Measurements from ENCODE around the gene ITGB3.
"Not testable (repeated sequence)": the region's sequence is repeated elsewhere in the genome, so short reads cannot be mapped to it uniquely, and the experiment has no call there.

ITGB3 gene

DNA sequence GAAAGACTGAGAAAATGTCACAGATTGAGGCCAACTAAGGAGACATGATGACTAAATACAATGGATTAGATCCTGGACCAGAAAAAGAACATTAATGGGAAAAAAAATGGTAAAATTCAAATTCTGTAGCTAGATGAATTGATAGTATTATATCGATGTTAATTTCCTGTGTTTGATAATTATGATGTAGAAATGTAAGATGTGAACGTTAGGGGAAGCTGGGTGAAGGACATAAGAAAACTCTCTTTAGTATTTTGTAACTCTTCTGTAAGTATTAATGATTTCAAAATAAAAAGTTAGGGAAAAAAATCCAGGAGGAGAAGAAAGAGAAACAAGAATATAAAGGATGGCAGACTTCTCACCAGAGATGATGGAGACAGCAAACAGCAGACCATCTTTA is 2.8 kb upstream of the ITGB3 start:
- DNase-seq, result no peak

DNA sequence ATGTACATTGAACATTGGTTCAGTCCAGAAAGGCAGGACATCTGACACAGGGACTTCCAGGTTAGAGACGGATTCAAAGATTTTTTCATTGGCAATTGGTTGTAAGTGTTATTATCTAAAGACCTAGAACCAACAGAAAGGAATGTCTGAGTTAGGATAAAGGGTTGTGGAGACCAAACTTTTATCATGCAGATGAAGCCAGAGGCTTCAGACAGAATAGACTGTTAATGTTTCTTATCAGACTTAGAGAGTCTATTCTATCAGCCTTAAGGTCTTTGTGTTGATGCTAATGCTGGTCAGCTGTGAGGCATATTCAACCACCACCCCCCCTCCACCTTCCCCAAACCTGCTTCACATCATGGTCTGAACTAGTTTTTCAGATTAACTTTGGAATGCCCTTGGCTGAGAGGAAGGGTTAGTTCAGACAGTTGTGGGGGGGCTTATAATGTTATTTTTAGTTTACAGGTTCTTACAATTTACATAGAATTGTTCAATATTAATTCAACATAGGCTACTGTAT is 2.1 kb upstream of the ITGB3 start:
- DNase-seq, result no peak

DNA sequence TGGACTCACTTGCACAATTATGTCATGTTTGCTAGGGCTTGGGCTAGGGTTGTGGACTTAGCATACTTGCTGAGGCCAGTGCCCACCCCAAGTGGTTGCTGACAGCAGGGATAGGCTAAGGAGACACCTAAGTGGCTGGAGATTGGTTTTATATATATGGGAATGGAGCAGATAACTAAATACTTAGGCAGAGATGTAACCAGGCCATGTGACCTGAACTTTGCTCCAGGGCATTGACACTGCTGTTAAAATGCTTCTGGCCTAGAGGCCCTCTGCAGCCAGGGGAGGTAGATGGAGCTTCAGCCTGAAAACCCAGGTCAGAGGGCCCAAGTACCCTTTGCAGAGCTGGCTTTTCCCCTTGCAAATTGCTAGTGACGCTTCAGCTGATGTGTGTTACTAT is 1.4 kb upstream of the ITGB3 start:
- no peak for DNase-seq

DNA sequence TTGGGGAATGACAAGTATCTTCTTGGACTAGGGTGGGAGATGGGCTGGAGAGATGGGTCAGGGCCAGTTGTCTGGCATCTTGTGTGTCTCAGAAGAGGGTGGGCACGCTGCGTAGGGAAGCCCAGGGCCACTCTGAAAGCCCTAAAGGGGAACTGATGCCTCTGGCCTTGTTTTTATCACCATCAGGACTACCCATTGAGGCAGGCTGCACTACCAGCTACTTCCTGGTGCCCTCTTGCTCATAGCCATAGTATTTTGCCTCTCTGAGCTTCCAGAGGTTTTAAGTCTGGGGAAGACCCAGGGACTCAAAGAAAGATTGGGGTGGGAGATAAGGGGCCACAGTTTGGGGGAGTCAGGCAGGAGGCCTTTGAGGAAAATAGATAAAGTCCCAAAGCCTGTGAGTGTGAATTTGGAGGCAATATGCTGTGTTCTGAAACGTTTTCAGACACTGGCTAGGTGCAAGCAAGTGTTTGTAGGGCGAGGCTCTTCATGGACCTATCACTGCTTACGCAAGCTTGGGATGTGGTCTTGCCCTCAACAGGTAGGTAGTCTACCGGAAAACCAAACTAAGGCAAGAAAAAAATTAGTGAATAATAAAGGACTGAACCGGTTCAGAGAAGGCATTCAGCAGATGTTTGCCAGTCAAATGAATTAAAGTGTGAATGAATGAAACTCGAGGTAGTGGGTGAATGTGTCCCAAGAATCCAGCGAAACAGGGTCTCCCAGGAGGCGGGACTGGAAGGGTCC is 688 bp upstream of the ITGB3 start:
- no peak for DNase-seq

DNA sequence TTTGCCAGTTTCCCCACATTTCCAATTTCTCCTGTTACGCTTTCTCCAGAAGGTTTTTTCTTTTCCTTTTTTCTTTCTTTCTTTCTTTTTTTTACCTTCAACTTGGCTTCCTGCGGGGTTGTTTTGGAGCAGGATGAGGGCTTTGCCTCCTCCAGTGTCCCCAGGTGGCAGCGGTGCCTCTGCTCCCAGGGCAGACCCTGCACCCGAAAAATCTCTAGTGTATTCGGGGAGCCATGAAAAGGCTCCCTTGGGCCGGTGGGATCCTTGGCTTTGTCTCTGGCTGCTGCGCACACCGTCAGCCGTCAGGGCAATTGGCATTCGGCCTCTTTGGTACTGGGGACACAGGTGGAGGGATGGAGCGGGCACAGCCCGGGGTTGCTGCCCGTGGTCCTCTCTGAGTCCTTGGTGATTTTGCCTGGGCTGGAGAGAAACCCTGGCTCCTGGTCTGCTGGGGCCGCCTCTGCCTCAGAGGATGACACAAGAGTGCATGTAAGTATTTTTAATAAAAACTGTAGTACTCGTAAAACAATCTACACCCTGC is 846 bp downstream of the ITGB3 start:
- peak in 1 of 2 experiments; percentile 47 for DNase-seq

DNA sequence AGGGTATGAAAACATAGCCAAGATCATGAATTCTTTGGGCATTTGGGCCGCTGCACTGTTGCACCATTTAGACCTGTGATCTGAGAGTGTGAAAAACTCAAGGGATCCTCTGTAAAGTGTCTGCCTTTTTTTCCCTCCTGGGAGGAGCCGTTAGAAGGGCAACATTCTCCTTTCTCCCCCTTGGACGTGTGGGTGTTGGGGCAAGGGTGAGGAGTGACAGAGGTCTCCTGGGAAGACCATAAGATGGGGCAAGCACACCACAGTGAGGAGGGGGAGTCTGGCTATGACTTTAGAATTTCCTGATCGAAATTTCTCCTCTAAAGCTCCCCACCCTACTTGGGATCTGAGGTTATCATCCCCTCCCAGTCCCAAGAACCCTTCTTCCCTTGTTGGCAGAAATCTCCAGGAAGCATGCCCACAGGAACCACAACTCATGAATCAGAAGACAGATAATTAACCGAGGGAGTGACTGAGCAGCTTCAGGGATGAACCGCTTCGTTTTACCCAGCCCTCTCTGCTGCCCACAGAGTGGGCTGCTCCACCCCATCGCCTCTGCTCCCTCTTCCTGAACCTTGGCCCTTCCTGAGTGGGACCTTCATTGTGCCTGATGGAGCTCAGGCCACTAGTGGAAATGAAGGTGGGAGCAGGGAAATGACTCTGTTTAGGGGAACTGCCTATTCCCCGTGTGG is 4.2 kb downstream of the ITGB3 start:
- no peak for DNase-seq

DNA sequence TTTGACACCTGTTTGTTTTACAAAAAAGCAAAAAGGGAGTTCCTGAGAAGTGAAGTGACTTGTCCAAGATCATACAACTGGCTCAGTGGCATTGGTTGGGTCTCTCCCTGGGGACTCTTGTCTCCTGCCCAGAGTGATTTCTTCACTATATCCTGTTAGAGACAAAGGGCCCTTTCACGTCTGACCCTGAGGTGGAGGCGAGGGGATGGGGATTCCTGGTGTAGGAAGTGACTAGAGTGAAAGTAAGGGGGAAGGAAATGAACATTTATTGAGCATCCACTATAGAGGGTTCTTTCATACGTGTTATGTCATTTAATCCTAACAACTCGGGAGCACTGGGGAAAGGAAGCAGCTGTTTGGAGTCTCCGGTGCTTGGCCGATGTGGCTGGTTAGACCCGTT is 9.0 kb downstream of the ITGB3 start:
- no peak for DNase-seq

DNA sequence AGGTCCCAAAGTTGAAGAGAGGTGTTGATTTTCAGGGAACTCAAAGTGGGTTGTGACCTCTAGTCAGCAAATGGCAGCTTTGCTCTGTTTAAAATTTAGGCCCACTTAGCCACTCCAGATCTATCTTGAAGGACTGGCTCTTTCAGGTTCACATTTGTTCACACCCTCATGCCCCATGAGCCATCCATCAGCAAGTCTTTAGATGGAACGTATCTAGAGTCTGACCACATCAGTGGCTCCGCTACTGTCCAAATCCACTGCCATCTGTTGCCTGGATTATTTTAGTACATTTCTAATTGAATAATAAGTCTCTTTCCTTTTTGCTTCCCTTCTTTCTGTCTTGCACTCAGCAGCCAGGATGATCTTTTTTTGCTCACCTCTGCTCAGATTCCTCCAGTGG is 10.5 kb downstream of the ITGB3 start:
- no peak for DNase-seq

DNA sequence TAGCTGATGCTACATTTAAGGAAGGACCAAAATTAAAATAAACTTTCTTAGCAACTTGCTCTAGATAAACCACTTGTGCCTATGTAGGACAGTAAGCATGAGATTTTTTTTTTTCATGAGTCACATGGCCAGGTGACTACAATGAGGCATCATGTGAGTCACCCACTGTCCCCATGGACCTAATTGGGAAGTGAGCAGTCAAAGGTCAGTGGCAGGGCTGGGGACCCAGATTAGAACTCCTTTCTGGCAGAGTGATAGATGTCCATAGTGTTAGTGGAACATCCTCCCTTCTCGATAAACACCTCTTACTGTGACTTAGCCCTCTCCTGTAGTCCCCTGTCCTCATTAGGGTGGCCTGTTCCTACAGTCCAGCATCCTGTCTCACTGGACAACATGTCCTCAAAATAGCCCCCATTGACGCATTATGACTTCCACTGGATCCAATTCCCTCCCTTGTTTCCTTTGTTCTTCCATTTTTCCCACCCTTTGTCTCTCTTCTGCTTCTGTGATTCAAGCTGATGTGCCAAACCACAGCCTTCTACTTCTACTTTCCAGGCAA is 12.4 kb downstream of the ITGB3 start:
- no peak for DNase-seq

DNA sequence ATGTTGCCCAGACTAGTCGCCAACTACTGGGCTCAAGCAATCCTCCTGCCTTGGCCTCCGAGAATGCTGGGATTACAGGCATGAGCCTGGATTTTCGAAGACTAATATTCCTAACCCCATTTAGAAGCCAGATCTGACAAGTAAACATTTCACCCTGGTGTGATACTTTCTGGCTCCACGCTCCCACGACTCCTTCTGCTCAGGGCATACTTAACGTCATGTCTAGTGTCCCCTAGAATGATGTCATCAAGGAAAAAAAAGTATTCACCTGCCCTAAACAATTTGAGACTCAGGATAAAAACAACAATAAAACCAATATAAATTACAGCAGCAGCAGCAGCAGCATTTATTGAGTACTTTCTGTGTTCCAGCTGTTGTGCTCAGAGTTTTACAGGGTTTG is 13.2 kb downstream of the ITGB3 start:
- no peak for DNase-seq

DNA sequence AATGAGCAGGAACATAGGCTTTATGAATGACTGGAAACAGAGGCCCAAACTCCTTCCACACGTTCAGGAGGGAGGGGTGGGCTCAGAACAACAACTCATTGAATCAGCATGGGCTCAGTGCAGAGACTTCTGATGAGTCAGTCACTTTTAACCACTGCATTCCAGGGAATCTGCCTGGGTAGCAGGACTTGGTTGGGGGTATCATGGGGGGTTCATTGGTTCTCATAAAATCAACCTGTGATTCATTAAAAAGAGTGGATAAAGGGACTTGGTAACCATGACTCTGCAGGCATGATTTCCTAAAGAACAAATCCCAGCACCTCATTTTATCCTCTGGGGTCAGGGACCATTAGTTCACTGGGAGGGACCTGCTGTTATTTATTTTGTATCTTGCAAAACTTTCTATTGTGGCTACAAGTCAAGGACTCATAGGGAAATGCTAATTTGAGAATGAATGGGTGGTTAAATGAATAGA is 13.8 kb downstream of the ITGB3 start:
- no peak for DNase-seq

DNA sequence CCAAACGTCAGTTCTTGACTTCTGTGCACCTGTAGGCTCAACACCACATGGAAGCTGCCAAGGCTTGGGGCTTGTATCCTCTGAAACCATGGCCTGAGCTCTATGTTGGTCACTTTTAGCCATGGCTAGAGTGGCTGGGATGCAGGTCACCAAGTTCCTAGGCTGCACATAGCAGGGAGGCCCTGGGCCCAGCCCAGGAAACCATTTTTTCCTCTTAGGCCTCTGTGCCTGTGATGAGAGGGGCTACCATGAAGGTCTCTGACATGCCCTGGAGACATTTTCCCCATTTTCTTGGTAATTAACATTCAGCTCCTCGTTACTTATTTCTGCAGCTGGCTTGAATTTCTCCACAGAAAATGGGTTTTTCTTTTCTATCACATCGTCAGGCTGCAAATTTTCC is 15.3 kb downstream of the ITGB3 start:
- DNase-seq, result not testable (repeated sequence)

DNA sequence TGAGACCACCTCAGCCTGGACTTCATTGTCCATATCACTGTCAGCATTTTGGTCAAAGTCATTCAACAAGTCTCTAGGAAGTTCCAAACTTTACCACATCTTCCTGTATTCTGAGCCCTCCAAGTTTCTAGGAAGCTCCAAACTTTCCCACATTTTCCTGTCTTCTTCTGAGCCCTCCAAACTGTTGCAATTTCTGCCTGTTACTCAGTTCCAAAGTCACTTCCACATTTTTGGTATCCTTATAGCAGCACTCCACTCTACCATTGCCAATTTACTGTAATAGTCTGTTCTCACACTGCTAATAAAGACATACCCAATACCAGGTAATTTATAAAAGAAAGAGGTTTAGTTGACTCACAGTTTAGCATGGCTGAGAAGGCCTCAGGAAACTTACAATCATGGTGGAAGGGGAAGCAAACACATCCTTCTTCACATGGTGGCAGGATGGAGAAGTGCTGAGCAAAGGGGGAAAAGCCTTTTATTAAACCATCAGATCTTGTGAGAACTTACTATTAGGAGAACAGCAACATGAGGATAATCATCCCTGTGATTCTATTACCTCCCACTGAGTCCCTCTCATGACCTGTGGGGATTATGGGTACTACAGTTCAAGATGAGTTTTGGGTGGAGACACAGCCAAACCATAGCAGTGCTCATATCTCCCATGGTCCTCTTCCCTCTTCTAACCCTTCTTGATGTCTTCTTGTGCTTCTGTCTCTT is 16.1 kb downstream of the ITGB3 start:
- DNase-seq, result not testable (repeated sequence)

DNA sequence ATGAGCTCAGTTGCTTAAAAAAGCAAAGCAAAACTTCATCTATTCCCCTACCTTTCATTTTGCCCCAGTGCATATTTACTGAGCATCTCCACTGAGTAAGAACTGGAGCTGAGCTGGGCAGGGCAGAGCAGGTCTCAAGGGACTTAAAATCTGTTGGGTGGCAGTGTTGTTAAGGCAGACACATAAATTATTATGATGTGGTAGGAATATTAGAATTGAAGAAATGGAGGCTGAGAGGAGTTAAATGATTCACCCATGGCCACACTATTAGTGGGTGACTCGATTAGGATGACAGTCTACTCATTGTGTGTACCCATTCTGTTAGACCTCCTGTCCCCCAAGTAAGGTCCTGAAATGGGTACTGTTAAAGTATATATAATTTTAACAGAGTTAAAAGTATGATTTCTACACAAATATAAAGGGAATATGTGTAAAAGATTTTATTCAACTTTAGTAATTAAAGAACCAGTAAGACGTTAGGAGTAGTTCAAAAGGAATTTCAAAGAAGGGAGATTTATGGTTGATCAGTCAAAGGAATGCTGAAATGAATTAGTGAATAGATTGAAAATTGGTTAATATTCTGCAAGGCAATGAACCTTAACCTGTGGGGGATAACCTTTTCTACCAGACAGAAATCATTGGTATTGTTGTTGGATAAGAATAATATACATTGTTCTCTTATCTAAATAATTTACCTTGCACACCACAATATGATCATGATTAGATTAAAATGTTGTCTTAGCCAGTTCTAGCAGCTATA is 17.5 kb downstream of the ITGB3 start:
- DNase-seq, result no peak

DNA sequence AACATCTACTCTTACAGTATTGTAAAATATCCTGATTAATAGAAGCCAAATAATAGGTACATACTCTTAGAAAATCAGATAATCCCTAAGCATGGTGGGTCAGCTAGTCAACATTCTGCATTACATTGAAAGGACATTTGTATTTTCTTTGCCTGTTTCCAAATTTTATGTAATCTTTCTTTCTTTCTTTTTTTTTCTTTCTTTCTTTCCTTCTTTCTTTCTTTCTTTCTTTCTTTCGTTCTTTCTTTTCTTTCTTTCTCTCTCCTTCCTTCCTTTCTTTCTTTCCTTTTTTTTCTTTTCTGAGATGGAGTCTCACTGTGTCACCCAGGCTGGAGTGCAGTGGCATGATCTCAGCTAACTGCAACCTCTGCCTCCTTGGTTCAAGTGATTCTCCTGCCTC is 18.9 kb downstream of the ITGB3 start:
- DNase-seq, result no peak

DNA sequence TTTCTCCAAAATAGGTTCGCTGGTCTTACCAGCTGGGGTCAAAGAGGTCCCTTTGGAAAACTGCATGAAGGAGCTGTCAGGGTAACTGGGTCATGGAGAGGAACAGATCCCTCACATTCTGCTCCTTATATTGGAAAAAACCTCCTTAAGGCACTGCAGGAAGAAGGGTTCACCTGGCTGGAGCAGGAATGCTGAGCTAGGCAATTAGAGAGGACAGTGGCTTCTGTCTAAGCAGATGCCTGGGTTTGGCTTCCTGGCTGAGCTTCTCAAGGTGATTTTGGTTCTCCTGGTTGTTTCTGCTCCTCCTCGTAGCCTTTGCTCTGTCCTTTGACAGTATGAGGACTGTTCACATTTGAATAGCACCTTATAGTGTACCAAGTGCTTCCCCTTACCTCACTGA is 19.6 kb downstream of the ITGB3 start:
- no peak for DNase-seq

DNA sequence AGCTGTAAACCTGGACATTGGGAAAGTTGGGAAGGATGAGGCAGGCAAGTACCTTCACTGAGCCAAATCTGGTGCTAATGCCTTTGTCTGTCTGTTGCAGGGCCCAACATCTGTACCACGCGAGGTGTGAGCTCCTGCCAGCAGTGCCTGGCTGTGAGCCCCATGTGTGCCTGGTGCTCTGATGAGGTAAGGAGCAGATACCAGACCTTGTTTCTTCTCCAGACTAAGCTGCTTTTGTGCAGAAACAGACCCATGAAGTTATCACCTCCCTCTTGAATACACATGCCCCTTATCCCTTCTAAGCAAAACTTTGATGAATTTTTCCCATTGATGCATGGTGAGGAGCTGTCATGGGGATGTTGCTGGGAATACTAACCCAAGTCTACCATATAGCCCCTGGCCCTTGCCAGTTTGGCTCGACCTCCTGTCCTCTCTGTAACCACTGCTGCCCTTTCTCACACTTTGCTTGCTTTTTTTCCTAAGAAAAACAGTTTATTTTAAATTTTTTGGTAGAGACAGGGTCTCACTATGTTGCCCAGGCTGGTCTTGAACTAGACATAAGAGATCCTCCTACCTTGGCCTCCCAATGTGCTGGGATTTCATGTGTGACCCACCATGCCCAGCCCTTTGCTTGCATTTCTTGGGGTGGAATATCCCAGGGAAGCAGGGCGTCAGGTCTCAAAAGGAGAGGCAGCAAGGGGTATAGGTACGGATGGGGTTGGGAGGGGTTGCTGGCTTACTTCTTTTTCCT is 20.9 kb downstream of the ITGB3 start:
- DNase-seq, result no peak

DNA sequence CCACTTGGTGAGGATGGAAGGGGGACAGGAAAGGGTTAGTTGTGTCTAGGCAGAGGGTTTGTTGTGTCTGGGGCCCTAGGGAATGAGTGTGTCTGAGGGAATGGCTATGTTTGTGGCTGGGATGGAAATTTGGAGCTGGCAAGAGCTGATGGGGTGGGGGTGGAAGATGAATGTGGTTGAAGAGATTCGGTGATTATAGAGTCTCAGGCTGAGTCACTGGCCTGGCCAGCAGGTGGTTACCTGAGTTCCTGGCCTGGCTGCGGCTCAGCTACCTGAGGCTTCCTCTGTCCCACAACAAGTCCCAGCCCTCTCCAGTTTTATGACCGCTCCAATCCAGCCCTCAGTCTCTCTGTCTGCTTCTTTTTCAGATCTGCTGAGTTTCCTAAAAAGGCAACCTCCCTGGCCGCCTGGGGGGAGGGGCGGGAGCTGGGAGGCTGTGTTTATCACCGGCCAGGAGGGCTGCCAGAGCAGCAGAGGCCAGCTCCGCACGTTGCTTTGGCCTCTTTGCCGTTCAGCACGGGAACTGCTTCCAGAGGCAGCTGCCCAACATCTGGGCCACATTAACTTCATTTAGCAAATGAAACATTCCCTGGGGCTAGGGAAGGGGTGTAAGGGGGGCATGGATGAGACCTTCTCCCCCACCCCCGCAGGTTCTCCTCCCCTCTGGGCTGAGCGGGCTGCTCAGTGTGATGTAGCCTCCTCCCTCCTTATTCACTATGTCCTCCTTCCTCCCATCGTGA is 21.8 kb downstream of the ITGB3 start:
- peak; percentile 48 to 83 for DNase-seq

DNA sequence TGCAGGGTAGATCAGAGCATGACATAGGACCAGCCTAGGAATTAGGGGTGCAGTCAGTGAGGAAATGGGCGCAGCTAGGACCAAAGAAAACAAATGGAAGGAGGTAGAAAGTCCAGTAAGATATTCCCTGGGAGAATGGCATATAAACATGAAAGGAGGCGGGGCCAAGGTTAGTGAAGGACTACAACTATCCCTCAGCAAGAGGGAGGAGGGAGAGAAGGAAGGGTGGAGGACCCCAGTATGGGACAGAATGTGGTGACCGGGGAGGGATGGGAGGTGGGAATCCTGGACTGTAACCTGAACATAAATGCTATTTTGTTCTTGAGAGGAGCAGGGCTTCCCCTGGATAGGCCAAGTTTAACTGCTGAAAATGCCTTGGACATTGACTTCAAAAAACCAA is 22.8 kb downstream of the ITGB3 start:
- peak in 1 of 2 experiments; percentile 51 for DNase-seq

DNA sequence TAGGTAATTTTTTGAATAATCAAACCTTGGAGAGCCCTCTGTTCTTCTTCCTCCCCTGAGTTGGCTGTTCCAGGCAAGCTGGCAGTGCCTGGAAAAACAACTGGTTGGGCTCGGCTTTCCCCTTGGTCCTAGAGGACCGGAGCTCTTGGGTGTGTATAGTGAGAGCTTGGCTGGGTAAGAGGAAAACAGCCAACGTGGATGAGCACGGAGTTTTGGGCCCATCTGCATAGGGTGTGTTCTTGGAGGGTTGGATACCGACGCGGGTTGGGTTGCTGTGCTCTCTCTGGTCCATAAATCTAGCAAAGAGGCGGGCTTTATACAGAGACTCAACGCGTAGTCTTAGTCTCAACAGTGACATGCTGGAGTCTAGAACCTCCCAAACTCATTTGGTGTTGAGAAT is 23.2 kb downstream of the ITGB3 start:
- DNase-seq, result peak; percentile 95 to 96

DNA sequence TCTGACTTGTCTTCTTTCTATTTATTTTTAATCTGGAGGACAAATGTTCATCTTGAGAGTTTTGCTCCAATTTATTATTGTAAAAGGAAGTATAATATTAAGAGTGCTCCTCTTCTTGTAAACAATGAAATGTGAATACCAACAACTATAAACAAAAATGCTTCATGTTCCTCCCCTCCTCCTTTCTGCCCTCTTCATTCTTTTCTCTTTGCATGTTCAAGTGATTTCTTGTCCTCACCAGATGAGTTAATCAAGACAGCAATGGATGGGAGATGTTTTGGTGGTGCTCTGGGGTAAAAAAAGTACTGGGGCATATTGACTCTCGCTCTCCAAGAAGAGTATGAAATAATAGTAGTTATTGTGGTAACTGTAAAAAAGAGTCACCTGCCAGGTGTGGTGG is 24.3 kb downstream of the ITGB3 start:
- DNase-seq, result no peak
